Measurements from ENCODE around the gene CDH12. TPM values are rescaled to one million over a fixed set of nuclear protein-coding genes. Genes with fewer than 3 reads are reported as not detected.
"Not testable (repeated sequence)": the region's sequence is repeated elsewhere in the genome, so short reads cannot be mapped to it uniquely, and the experiment has no call there.

The CDH12 gene
- total RNA-seq, 1 donor from 2014 or later: not detected

GRCh38 chr5:22088517-22088916 lies 764.6 kb downstream of the CDH12 start:
- intact Hi-C loops (cut with DNase I): no loop called here
- DNase-seq (ENCODE audit: low spot score): no peak

- intact Hi-C loops (cut with DNase I): no loop called here
- DNase-seq (ENCODE audit: low spot score): no peak
Measured at GRCh38 chr5:22079566-22079965, 773.6 kb downstream of the CDH12 start.

GRCh38 chr5:22079002-22079401 lies 774.1 kb downstream of the CDH12 start:
- DNase-seq (ENCODE audit: low spot score): no peak
- intact Hi-C loops (cut with DNase I): no loop called here

- intact Hi-C loops (cut with DNase I): no loop called here
- no peak for DNase-seq (ENCODE audit: low spot score)
Measured at GRCh38 chr5:22076586-22076985, 776.6 kb downstream of the CDH12 start.

- no peak for DNase-seq (ENCODE audit: low spot score)
- intact Hi-C loops (cut with DNase I): no loop called here
Measured at GRCh38 chr5:22070186-22070728, 782.9 kb downstream of the CDH12 start.

- DNase-seq (ENCODE audit: low spot score): no peak
- intact Hi-C loops (cut with DNase I): no loop called here
Measured at GRCh38 chr5:22063717-22064116, 789.4 kb downstream of the CDH12 start.

- intact Hi-C loops (cut with DNase I): no loop called here
- DNase-seq (ENCODE audit: low spot score): no peak
Measured at GRCh38 chr5:22058620-22059019, 794.5 kb downstream of the CDH12 start.

GRCh38 chr5:22057012-22057411 lies 796.1 kb downstream of the CDH12 start:
- DNase-seq (ENCODE audit: low spot score): no peak
- intact Hi-C loops (cut with DNase I): no loop called here

- no peak for DNase-seq (ENCODE audit: low spot score)
- intact Hi-C loops (cut with DNase I): no loop called here
Measured at GRCh38 chr5:22056601-22057000, 796.5 kb downstream of the CDH12 start.

- intact Hi-C loops (cut with DNase I): no loop called here
- no peak for DNase-seq (ENCODE audit: low spot score)
Measured at GRCh38 chr5:22053195-22053594, 799.9 kb downstream of the CDH12 start.

GRCh38 chr5:22051881-22052280 lies 801.3 kb downstream of the CDH12 start:
- no peak for DNase-seq (ENCODE audit: low spot score)
- intact Hi-C loops (cut with DNase I): no loop called here

- DNase-seq (ENCODE audit: low spot score): no peak
- intact Hi-C loops (cut with DNase I): no loop called here
Measured at GRCh38 chr5:22050931-22051330, 802.2 kb downstream of the CDH12 start.

- intact Hi-C loops (cut with DNase I): no loop called here
Measured at GRCh38 chr5:22044229-22044628, 808.9 kb downstream of the CDH12 start.

GRCh38 chr5:22036061-22036460 lies 817.1 kb downstream of the CDH12 start:
- intact Hi-C loops (cut with DNase I): no loop called here
- DNase-seq (ENCODE audit: low spot score): no peak

More at GRCh38 chr5:22044229-22044628, 808.9 kb downstream of the CDH12 start:
- no peak for DNase-seq (ENCODE audit: low spot score)

- no peak for DNase-seq (ENCODE audit: low spot score)
Measured at GRCh38 chr5:22033066-22033465, 820.1 kb downstream of the CDH12 start.

GRCh38 chr5:22023784-22024183 lies 829.4 kb downstream of the CDH12 start:
- DNase-seq (ENCODE audit: low spot score): no peak
- intact Hi-C loops (cut with DNase I): no loop called here

More at GRCh38 chr5:22033066-22033465, 820.1 kb downstream of the CDH12 start:
- intact Hi-C loops (cut with DNase I): no loop called here

GRCh38 chr5:22012893-22013292 lies 840.3 kb downstream of the CDH12 start:
- intact Hi-C loops (cut with DNase I); DNase-seq (ENCODE audit: low spot score): not testable (repeated sequence)

GRCh38 chr5:22010808-22011207 lies 842.3 kb downstream of the CDH12 start:
- DNase-seq (ENCODE audit: low spot score); intact Hi-C loops (cut with DNase I): not testable (repeated sequence)

- DNase-seq (ENCODE audit: low spot score); intact Hi-C loops (cut with DNase I): not testable (repeated sequence)
Measured at GRCh38 chr5:22001097-22001496, 852.0 kb downstream of the CDH12 start.

GRCh38 chr5:21985799-21986198 lies 867.3 kb downstream of the CDH12 start:
- DNase-seq (ENCODE audit: low spot score); intact Hi-C loops (cut with DNase I): not testable (repeated sequence)

GRCh38 chr5:21951571-21951970 lies 901.6 kb downstream of the CDH12 start:
- DNase-seq (ENCODE audit: low spot score); intact Hi-C loops (cut with DNase I): not testable (repeated sequence)

GRCh38 chr5:21931116-21931515 lies 922.0 kb downstream of the CDH12 start:
- intact Hi-C loops (cut with DNase I): no loop called here
- DNase-seq (ENCODE audit: low spot score): no peak

All from cardiac septum (tissue), 1 donor.